A549 (cell line): Measurements from ENCODE around the gene KIF9. TPM values are rescaled to one million over a fixed set of nuclear protein-coding genes. Genes with fewer than 3 reads are reported as not detected.

Source experiments
- ATAC-seq, 2 experiments: fragments of 200-7000 bp in 1 of 2; fragments of >200 bp in 1 of 2; cut with Nextera tagmentation in 1 of 2; cut with Tn5 transposase in 1 of 2; 3 replicates each; pipeline versions ENCODE4 v1.8.0 to v1.9.1; 2018 to 2020; ENCODE audit warnings: mild to moderate bottlenecking in 1 of 2, moderate library complexity in 1 of 2
- CTCF ChIA-PET: fragments of 300-600 bp; sonication (Branson Sonifier 250); formaldehyde crosslinking; extraction: SDS; loops from one replicate; lab custom pipeline; 2021; ENCODE audit warnings: antibody characterized with exemption, inconsistent platforms; lab: Yijun Ruan, JAX
- POLR2A ChIA-PET: fragments of 350-600 bp; formaldehyde crosslinking; extraction: SDS; loops from one replicate; lab custom pipeline; 2021; ENCODE audit warnings: antibody characterized with exemption, inconsistent platforms; lab: Yijun Ruan, JAX
- DNase-seq, 2 experiments: peaks; one replicate each; pipeline versions ENCODE4 v3.0.0 to v3.0.0-alpha.2; 2011 to 2016; ENCODE audit warnings: low read depth in 1 of 2, low spot score in 1 of 2
- FAIRE-seq: peaks from 2 replicates; lab custom pipeline; 2011; peaks lifted over from hg19 to GRCh38; lab: Jason Lieb, UNC
- H3K27ac ChIP-seq, 2 experiments: fragments of >200 bp; sonication (Bioruptor Twin); formaldehyde crosslinking; 3 replicates each; pipeline ENCODE4 v1.5.1; 2016 to 2017
- H3K4me1 ChIP-seq: fragments of >200 bp; sonication (Bioruptor Twin); formaldehyde crosslinking; 3 replicates; pipeline ENCODE4 v1.6.1; 2016
- H3K4me2 ChIP-seq: fragments of >200 bp; sonication (Bioruptor Twin); formaldehyde crosslinking; 3 replicates; pipeline ENCODE4 v1.6.1; 2016
- H3K4me3 ChIP-seq: fragments of >200 bp; sonication (Bioruptor Twin); formaldehyde crosslinking; 3 replicates; pipeline ENCODE4 v1.5.1; 2016
- H3K9me3 ChIP-seq: fragments of >200 bp; sonication (Bioruptor Twin); formaldehyde crosslinking; 3 replicates; pipeline ENCODE4 v1.6.1; 2016
- CBX8 ChIP-seq: fragments of 200-600 bp; sonication (generic); IDR thresholded peaks from 2 replicates; pipeline ENCODE4 v1.6.1; 2016
- CHD4 ChIP-seq: fragments of 200-600 bp; sonication (generic); IDR thresholded peaks from 2 replicates; pipeline ENCODE4 v1.6.1; 2016; ENCODE audit warnings: antibody characterized with exemption, mild to moderate bottlenecking, borderline replicate concordance
- EP300 ChIP-seq, 2 experiments: fragments of >200 bp; sonication (Bioruptor Twin); formaldehyde crosslinking; IDR thresholded peaks; 2 replicates in 1 of 2; 3 replicates in 1 of 2; pipeline ENCODE4 v1.6.1; 2016 to 2017
- FOSB ChIP-seq: fragments of 250-450 bp; sonication (Bioruptor Pico); IDR thresholded peaks from 2 replicates; pipeline ENCODE4 v1.5.0; 2020; ENCODE audit warnings: mild to moderate bottlenecking, moderate library complexity
- FOSL2 ChIP-seq, 2 experiments: fragments of 450-650 bp in 1 of 2; fragments of >200 bp in 1 of 2; sonication (Bioruptor Twin) in 1 of 2; formaldehyde crosslinking; IDR thresholded peaks; 2 replicates each; pipeline versions ENCODE4 v1.5.0 to v1.6.1; 2016 to 2020; ENCODE audit warnings: mild to moderate bottlenecking in 1 of 2, moderate library complexity in 1 of 2
- HDAC2 ChIP-seq: fragments of 200-600 bp; sonication (generic); IDR thresholded peaks from 2 replicates; pipeline ENCODE4 v1.6.1; 2016
- HEYL ChIP-seq: fragments of 250-450 bp; sonication (Bioruptor Pico); IDR thresholded peaks from 2 replicates; pipeline ENCODE4 v1.8.0; 2021; ENCODE audit warnings: mild to moderate bottlenecking, moderate library complexity
- HOXA7 ChIP-seq: fragments of 250-450 bp; sonication (Bioruptor Pico); IDR thresholded peaks from 2 replicates; pipeline ENCODE4 v1.5.0; 2020; ENCODE audit warnings: mild to moderate bottlenecking, moderate library complexity
- HOXB5 ChIP-seq: fragments of 250-450 bp; sonication (Bioruptor Pico); IDR thresholded peaks from 2 replicates; pipeline ENCODE4 v1.5.0; 2020; ENCODE audit warnings: mild to moderate bottlenecking, moderate library complexity
- JUNB ChIP-seq: fragments of >200 bp; sonication (Bioruptor Twin); formaldehyde crosslinking; IDR thresholded peaks from 2 replicates; pipeline ENCODE4 v1.6.1; 2016
- KDM5A ChIP-seq: fragments of 200-600 bp; sonication (generic); IDR thresholded peaks from 2 replicates; pipeline ENCODE4 v1.6.1; 2016; ENCODE audit warnings: antibody characterized with exemption, mild to moderate bottlenecking
- MAFK ChIP-seq: fragments of 450-650 bp; IDR thresholded peaks from 2 replicates; pipeline ENCODE4 v1.6.1; 2014; ENCODE audit not compliant: partially characterized antibody
- MYC ChIP-seq: IDR thresholded peaks from 2 replicates; pipeline ENCODE4 v1.6.1; 2012; ENCODE audit warnings: mild to moderate bottlenecking, inconsistent platforms, low read length, improper control_type of control experiment, borderline replicate concordance
- NPAS2 ChIP-seq: fragments of 250-450 bp; sonication (Bioruptor Pico); IDR thresholded peaks from 2 replicates; pipeline ENCODE4 v1.8.0; 2022; ENCODE audit warnings: mild to moderate bottlenecking, moderate library complexity, borderline replicate concordance
- POLR2A ChIP-seq: IDR thresholded peaks from 2 replicates; pipeline ENCODE4 v1.6.1; 2012; ENCODE audit warnings: mild to moderate bottlenecking, low read length
- POLR2AphosphoS2 ChIP-seq: conservative IDR thresholded peaks from 2 replicates; pipeline ENCODE4 v1.6.1; 2012; ENCODE audit warnings: low read length, improper control_type of control experiment, inconsistent platforms
- RCOR1 ChIP-seq: fragments of 150-350 bp; IDR thresholded peaks from 2 replicates; pipeline ENCODE4 v1.6.1; 2014; ENCODE audit warnings: antibody characterized with exemption, low read length, low read depth
- RFX5 ChIP-seq: fragments of 450-650 bp; IDR thresholded peaks from 2 replicates; pipeline ENCODE4 v1.7.1; 2014; ENCODE audit warnings: antibody characterized with exemption, mild to moderate bottlenecking, moderate library complexity
- SMC3 ChIP-seq: fragments of >200 bp; sonication (Bioruptor Twin); formaldehyde crosslinking; IDR thresholded peaks from 3 replicates; pipeline ENCODE4 v1.6.1; 2018; ENCODE audit warnings: inconsistent platforms
- ZC3H11A ChIP-seq: fragments of 450-650 bp; IDR thresholded peaks from 2 replicates; pipeline ENCODE4 v1.6.1; 2014; ENCODE audit warnings: antibody characterized with exemption, mild to moderate bottlenecking
- ZFP36 ChIP-seq: fragments of 450-650 bp; IDR thresholded peaks from 2 replicates; pipeline ENCODE4 v1.6.1; 2014; ENCODE audit warnings: borderline replicate concordance; ENCODE audit not compliant: partially characterized antibody
- ZNF302 ChIP-seq: fragments of 250-450 bp; sonication (Bioruptor Pico); IDR thresholded peaks from 2 replicates; pipeline ENCODE4 v1.9.0; 2021; ENCODE audit warnings: inconsistent platforms, mild to moderate bottlenecking, moderate library complexity
- ZSCAN20 ChIP-seq: fragments of 250-450 bp; sonication (Bioruptor Pico); IDR thresholded peaks from 2 replicates; pipeline ENCODE4 v1.8.0; 2022; ENCODE audit warnings: mild to moderate bottlenecking, moderate library complexity
- WGBS: methylation state at CpG from one replicate; pipeline ENCODE4 v1.1.6; 2017; ENCODE audit errors: missing lambda C conversion rate; 5-methylcytosine and 5-hydroxymethylcytosine counted together
- polyA plus RNA-seq, 4 experiments: library from polyadenylated mRNA; depleted of rRNA in 3 of 4; stranded (reverse); fragments of >200 nt; fragmentation: RNase III in 1 of 4; extraction: RNeasy Plus Mini Kit Qiagen cat#74134 plus additional on column Dnase treatment in 1 of 4; gene quantifications; 2 replicates in 3 of 4; 3 replicates in 1 of 4; pipeline ENCODE4 v1.2.3, GENCODE V29; 2011 to 2017
- TF ChIP-seq, protein P1 (sequence below): fragments of 450-650 bp; IDR thresholded peaks from 2 replicates; pipeline ENCODE4 v1.6.1; 2014; ENCODE audit warnings: antibody characterized with exemption
- TF ChIP-seq, protein P2 (sequence below): IDR thresholded peaks from 2 replicates; pipeline ENCODE4 v1.6.1; 2012; ENCODE audit warnings: low read depth, borderline replicate concordance
- TF ChIP-seq, protein P3 (sequence below): fragments of >200 bp; sonication (Bioruptor Twin); formaldehyde crosslinking; IDR thresholded peaks from 2 replicates; pipeline ENCODE4 v1.6.1; 2016
- TF ChIP-seq, protein P4 (sequence below): fragments of >200 bp; sonication (Bioruptor Twin); formaldehyde crosslinking; IDR thresholded peaks from 3 replicates; pipeline ENCODE4 v1.6.1; 2016

The KIF9 gene
- polyA plus RNA-seq, 2 of the 4 experiments (the other 2 are of a cell fraction), result 12.6 to 15.5 TPM

DNA sequence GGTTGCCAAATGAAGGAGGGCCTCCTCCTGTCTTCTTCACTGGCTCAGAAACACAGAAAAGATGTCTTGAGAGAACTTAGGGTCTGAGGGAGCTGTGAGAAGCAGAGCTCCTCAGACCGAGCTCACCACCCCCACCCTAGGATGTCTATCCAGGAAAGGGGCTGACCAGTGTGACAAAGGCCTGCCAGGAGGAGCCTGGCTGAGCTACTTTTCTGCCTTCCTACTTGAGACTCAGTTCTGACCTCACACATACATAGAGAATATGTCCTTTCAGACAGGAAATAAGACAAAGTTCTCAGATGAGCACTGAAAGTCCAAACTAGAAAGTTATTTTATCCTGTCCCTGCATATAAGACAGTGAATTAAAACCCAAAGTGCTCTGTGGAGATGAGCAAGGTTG is 54.5 kb downstream of the KIF9 start:
- Histone ChIP-seq H3K4me3 (no peak overlapping the region), H3K4me2 (no peak overlapping the region), H3K27ac (no peak overlapping the region), H3K9me3 (no peaks in the 10 kb centered on the region), H3K4me1 (no peaks in the 10 kb centered on the region)
- TF ChIP-seq RFX5, result no peak
- TF ChIP-seq CHD4, result no peak
- TF ChIP-seq KDM5A, result no peak
- TF ChIP-seq ZFP36, result no peak
- ATAC-seq (no peak), FAIRE-seq (no peak), DNase-seq (no peak)
- WGBS, result 67% methylated on average over 1 of the region's 1 CpG
- ChIA-PET POLR2A (no interaction called here), CTCF (no interaction called here)

DNA sequence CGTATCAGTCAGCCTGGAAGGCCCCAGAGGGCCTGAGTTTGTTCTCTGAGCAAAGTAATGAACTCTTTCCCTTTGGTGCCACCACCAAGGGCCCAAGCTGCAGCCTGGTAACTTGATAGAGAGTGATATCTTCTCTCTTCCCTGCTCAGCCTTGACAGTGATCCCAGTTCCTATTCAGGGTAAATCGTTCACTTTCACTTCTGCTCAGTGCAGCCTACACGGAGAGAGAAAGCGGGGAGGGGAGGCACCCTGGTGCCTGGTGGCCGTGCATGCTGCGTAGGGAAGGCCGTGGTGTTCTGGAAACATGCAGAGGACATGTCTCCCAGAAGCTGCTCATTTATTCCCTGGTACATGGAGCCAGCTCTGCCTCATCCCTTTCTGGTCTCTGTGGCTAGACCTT is 54.9 kb downstream of the KIF9 start:
- FAIRE-seq (no peak), ATAC-seq (no peak), DNase-seq (no peak)
- 67% methylated on average over 1 of the region's 7 CpGs for WGBS
- Histone ChIP-seq H3K9me3 (no peaks in the 10 kb centered on the region), H3K4me3 (no peak overlapping the region), H3K27ac (no peak overlapping the region), H3K4me1 (no peaks in the 10 kb centered on the region), H3K4me2 (no peak overlapping the region)
- POLR2A ChIA-PET, result no interaction called here
- CTCF ChIA-PET, result no interaction called here
- TF ChIP-seq POLR2AphosphoS2, result no peak
- TF ChIP-seq HEYL (CRISPR knock-in tag), result no peak
- TF ChIP-seq HDAC2, result no peak
- no peak for TF ChIP-seq ZC3H11A
- TF ChIP-seq, protein P1, sequence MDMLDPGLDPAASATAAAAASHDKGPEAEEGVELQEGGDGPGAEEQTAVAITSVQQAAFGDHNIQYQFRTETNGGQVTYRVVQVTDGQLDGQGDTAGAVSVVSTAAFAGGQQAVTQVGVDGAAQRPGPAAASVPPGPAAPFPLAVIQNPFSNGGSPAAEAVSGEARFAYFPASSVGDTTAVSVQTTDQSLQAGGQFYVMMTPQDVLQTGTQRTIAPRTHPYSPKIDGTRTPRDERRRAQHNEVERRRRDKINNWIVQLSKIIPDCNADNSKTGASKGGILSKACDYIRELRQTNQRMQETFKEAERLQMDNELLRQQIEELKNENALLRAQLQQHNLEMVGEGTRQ, result no peak
- no peak for TF ChIP-seq CBX8
- TF ChIP-seq EP300 (IDR thresholded peaks at IDR 0.05), result no peak

DNA sequence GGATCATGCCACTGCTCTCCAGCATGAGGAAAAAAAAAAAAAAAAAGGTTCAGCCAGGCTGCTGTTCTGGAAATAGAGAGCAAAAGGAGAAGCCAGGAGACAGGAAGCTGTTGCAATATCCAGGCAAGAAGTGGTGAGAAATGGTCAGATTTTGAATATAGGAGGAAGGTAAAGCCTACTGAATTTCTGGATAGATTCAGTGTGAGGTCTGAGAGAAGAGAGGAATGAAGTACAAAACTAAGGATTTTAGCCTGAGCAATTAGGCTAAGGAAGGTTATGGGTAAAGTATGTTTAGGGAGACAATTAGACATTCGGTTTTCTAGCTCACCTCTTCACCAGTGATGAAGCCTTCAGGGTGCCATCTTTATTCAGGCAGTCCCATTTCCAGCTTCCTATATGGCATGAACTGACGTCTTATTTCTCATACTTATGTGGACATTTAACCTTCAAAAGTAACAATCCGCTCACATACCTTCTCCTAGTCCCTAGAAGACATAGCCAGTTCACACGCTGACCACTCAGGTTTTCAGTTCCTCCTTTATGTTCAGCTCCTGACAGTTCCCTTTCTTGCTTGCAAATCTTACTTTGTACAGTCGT is 57.2 kb downstream of the KIF9 start:
- no peak for TF ChIP-seq ZNF302 (CRISPR knock-in tag)
- TF ChIP-seq MAFK, result no peak
- TF ChIP-seq ZSCAN20, result no peak
- TF ChIP-seq, protein P1, result no peak
- no peak for TF ChIP-seq MYC
- TF ChIP-seq RCOR1, result no peak
- Histone ChIP-seq H3K4me1 (no peaks in the 10 kb centered on the region), H3K27ac (no peak overlapping the region), H3K9me3 (no peaks in the 10 kb centered on the region), H3K4me2 (no peak overlapping the region), H3K4me3 (no peak overlapping the region)
- DNase-seq (no peak), FAIRE-seq (no peak), ATAC-seq (no peak)
- WGBS, result 74% methylated on average over 5 of the region's 5 CpGs
- ChIA-PET POLR2A (no interaction called here), CTCF (no interaction called here)

DNA sequence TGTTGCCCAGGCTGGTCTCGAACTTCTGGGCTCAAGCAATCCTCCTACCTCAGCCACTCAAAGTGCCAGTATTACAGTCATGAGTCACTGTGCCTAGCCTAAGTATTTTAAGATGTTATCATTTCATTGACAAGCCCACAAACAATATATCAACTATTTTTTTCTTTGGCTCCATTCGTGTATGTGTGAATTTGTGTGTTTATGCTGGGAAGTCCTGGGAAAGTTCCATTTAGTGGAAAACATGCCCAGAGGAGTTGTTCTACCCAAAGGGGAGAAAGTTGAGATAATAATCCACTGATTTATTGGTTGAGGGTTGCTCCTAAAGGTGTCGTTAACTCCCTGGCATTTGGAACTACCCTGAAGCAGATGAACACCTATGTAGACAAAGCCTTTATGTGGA is 58.8 kb downstream of the KIF9 start:
- Histone ChIP-seq H3K27ac (no peak overlapping the region), H3K4me2 (no peak overlapping the region), H3K4me3 (no peak overlapping the region), H3K9me3 (no peaks in the 10 kb centered on the region), H3K4me1 (no peaks in the 10 kb centered on the region)
- DNase-seq (no peak), ATAC-seq (no peak), FAIRE-seq (no peak)
- CTCF ChIA-PET, result no interaction called here
- 78% methylated on average over 3 of the region's 3 CpGs for WGBS
- POLR2A ChIA-PET, result no interaction called here
- TF ChIP-seq FOSL2 (IDR thresholded peaks at IDR 0.05) (no peak), FOSL2 (CRISPR knock-in tag; IDR thresholded peaks at IDR 0.05) (no peak), POLR2A (no peak), HOXA7 (CRISPR knock-in tag) (no peak), MAFK (no peak), JUNB (no peak), FOSB (no peak), KDM5A (no peak), HOXB5 (no peak), NPAS2 (CRISPR knock-in tag) (no peak), SMC3 (no peak)
- TF ChIP-seq, protein P2, sequence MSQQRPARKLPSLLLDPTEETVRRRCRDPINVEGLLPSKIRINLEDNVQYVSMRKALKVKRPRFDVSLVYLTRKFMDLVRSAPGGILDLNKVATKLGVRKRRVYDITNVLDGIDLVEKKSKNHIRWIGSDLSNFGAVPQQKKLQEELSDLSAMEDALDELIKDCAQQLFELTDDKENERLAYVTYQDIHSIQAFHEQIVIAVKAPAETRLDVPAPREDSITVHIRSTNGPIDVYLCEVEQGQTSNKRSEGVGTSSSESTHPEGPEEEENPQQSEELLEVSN, result no peak
- TF ChIP-seq, protein P3, sequence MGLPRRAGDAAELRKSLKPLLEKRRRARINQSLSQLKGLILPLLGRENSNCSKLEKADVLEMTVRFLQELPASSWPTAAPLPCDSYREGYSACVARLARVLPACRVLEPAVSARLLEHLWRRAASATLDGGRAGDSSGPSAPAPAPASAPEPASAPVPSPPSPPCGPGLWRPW, result no peak
- TF ChIP-seq, protein P4, sequence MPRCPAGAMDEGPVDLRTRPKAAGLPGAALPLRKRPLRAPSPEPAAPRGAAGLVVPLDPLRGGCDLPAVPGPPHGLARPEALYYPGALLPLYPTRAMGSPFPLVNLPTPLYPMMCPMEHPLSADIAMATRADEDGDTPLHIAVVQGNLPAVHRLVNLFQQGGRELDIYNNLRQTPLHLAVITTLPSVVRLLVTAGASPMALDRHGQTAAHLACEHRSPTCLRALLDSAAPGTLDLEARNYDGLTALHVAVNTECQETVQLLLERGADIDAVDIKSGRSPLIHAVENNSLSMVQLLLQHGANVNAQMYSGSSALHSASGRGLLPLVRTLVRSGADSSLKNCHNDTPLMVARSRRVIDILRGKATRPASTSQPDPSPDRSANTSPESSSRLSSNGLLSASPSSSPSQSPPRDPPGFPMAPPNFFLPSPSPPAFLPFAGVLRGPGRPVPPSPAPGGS, result no peak
